GM21447 (cell line): ENCODE measurements around the gene SH3RF3.

ENCODE experiments used
- ATAC-seq: cut with Tn5 transposase; IDR thresholded peaks from one replicate; pipeline ENCODE4 v1.9.1; 2021; ENCODE audit not compliant: unreplicated experiment

Gene SH3RF3

DNA sequence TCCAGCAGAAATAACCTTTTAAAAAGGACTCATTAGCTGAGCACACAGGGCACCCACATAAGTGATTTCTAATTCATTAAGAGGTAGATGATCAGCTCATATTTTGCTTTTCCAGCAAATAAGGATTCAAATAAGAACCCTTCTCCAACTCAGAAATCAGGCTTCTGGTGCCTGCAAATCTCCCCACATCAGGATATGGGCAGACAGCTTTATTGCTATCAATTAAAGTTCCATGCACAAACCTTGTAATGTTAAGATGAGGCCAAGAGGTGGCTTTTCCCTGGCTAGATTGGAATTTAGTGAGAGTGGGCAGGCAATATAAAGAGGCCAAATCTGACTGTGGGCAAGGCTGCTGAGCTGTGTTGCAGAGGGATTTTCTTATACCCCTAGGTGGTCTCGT is 193.6 kb downstream of the SH3RF3 start:
- ATAC-seq: no peak

DNA sequence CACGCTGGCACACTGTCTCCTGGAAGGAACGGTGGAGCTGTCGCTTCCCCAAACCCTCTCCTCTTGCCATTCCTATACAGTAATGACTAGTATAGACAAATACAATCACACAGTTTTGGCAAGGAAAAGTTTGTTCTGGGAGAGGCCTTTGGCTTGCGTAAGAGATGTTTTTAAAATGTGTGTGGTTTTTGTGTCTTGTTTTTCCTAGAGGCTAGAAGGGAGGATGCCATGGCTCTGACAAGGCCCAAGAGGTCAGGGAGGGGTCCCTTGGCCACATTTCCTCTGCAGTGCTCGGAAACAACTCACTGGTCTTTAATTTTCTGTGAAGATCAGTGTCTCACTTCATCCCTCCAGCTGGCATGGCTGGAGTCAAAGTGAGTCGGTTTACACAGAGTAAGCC is 195.9 kb downstream of the SH3RF3 start:
- ATAC-seq: no peak

DNA sequence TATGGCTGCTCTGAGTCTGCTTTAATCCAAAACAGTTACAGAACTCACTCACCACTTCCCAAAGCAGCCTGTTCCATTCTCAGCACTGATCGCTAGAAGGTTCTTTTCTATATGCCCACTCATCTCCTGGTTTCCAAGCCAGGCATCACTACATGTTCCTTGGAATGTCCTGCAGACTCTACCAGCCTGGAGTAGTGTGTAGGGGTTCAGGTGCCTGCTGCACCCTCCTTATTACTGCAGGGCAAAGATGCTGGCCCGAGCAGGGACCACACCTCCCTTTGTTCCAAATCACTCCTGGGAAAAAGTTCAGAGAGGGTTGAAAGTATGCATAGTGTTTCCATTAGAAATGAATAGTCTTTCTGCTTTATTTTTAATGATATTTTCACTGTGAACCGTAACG is 196.6 kb downstream of the SH3RF3 start:
- no peak for ATAC-seq

DNA sequence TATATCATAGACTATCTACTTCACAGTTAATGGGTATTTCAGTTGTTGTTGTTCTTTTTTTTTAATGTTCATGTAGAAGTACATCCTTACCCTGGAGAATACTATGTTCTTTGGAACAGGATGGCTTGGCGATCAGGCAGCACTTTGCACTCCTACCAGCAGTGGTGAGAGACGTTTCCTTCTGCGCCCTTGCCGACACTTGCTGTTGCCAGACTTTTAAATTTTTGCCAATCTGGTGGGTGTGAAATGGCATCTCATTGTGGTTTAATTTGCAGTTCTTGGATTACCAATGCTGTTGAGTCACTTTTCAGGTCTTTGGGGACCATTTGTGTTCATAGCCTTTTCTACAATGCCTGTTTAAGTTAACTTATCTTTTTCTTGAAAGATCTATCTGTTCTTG is 197.3 kb downstream of the SH3RF3 start:
- no peak for ATAC-seq

DNA sequence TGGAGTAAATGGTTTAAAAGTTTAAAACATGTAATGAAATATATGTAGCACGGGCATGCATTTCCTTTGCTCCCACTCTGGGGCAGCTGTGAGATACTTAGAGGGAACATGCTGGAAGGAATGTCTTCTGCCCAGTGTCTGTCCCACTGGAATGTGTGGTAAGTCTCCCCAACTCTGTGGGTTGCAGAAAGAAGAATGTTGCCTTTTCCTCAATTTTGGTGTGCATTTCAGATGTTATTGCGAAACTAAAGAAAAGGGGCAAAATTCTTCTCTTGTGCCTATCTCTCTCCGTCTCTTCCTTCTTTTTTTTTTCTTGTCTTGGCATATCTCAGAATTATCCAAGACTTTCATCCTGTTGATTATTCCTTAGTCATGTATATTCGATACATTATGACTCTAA is 201.1 kb downstream of the SH3RF3 start:
- no peak for ATAC-seq

DNA sequence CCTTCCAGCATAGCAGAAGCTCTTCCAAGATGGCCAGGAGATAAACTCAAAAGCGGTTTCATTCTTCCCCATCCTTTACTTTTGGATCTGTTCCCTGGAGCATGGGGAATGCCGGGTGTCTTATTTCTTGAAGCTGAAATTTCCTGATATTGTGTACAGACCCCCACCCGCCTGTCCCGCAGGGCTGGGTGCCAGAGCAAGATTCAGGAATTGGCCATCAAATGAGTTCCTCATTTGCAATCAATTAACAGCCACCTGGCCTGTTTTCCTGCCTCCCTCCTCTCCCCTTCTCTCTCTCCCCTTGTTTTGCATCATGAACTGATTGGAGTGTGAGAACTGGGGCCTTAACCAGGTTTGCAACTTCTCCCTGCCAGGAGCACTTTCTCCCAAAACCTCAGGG is 202.1 kb downstream of the SH3RF3 start:
- ATAC-seq: no peak

DNA sequence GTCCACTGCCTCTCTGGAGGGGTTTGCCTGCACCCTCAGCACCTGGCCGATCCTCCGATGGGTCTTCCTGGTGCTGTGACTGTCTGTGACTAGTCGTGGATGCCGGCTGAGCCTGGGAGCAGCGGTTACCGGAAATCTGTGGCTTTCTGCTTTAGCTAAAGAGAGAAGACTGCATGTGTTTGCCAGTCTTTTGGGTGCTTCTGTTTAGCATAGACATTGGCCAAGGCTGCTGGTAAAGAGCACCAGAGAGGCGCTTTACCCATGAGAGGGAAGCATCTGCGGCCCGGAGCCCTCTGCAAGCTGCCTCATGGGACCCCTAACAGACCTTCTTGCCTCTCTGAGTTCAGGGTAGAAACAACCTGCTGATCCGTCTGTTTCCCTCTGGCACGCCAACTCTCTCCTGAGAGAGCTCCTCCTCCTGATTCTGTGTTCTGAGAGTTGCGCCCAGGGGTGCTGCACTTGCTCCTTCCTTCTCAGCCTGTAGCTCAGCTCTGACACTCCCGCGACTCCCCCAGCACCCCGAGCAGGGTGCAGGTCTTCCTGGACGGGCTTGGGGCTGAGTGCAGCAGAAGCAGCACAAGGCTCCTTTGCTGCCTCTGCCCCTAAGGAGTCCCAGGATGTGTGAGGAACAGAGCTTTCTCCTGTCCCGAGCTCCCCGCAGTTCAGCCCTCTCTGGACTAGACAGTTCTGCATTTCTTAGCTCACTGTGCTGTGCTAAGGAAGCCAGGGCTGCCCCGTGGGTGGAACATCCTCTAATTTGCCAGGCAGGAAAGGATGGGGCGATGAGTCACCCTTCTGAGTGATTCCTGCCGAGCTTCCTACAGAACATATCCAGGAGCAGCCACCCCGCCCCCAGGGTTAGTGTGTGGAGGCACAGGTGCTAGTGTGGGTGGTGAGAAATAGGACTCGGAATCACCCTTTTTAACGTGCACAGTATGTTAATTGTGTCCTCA is 203.2 kb downstream of the SH3RF3 start:
- no peak for ATAC-seq

DNA sequence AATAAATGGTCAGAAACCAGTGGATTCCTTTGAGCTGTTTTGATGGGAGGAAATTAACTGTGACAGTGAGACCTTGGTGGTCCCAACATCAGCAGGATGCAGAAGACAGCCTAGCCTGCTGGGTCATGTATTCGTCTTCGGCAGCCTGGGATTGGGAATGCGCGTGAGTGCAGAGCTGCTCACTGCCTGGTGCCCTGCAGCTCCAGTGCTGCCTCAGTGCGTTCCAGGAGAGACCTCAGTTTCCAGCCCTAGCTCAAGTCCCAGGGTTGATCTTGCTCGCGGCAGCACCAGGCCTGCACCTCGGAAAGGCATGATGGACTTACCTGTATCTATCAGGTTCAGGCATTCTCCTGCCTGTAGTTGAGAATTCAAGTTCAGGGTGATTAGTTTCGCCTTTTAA is 203.9 kb downstream of the SH3RF3 start:
- no peak for ATAC-seq

DNA sequence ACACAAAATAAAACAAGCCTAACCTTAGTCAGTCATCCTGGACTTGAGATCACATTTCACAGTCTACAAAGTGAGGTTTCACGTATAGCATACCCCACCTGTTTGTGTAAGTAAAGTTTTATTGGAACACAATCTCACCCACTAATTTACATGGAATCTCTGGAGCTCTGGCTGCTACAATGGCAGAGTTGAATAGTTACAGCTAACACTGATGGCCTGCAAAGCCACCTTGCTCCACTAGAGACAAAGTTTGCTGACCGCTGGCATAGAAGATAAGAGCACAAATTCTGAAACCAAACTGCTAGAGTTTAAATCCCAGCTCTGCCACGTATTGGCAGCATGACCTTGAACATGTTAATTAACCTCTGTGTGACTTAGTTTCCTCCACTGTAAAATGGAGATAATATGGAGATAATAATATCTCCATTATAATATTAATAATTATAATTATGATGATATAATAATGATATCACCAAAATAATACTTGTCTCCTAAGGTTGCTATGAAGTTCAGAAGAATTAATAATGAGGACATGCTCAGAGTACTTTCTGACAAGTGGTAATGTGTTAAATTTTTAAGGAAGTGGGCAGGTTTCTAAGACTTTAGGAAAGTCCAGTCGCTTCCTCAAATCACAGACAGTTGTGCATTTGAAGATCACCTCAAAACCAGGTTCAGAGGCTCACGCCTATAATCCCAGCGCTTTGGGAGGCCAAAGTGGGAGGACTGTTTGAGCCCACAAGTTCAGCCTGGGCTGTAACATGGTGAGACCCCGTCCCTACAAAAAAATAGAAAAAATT is 204.6 kb downstream of the SH3RF3 start:
- no peak for ATAC-seq

DNA sequence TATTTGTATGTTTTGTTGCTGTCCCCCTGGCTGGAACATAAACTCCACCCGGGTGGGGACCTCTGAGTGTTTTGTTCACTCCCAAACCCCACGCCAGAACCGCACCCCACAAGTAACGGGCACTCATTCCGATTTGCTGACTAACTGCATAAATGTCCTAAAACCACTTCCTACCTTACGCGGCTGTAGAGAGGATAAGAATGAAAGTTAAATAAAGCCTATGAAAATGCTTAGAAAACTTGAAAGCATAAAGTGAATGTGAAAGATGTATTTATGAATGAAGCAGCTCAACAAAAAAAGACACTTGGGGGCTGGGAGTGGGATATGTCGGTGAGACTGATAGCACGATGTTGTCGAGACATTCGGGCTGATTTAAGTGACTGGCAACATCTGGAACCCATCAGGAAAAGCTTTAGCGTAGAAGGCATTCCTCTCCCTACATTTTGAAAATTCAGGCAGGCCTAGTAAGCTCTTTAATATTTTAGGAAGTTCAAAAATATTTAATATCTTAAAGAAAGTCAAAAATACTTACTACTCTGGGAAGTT is 206.7 kb downstream of the SH3RF3 start:
- ATAC-seq: no peak

DNA sequence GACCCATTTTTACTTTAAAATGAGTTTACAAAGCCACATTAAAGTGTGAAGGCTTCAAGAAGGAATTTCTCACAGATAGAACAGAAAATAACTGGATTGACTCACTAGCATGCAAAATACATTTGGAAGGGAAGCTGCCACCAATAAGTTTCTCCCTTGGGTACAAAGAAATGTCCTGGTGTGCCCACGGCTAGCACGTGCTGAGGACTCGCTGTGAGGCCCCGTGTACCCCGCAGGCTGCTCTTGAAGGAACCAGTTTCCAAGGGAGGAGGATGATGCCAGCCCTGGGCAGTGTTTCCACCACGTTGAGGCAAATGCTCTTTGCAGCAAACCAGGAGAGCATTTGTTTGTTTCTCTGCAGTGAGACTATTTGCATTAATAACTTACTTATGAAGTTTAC is 207.3 kb downstream of the SH3RF3 start:
- no peak for ATAC-seq

DNA sequence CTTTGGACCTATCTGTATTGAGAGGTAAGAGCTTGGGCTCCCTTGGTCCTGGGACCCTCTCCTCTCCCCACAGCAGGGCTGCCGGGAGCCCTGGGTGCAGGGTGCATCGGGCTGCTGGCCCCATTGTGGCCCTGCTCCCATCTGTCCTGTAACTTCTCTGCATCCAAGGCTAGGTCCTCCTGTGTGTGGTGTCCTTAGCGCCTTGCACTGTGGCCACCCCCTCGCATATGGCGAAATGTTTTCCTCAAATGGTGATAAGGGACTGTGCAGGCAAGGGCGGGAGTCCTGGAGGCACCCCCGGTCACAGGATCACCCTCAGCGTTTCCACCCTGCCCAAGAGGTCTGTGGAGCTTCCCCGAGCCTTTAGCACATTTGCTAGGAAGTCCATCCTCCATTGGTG is 208.2 kb downstream of the SH3RF3 start:
- no peak for ATAC-seq

DNA sequence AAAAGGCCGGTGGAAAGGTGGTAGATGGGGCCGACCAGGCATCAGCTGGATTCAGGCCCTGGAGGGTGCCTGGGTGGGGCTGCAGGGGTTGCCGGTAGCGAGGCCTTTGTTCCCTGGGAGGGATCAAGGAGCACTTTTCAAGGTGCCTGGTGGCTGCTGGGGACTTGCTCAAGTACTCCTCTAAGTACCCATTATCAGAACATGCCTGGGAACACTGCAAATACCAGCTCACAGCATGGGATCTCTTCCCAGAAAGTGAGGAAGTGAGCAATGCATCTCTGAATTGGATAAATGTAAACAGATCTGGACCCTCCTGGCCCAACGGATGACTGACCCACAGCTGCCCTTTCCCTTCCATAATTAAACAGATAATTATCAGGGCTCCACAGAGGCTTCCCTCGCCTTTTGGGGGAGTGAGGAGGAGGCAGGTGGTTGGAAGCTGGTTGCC is 210.5 kb downstream of the SH3RF3 start:
- ATAC-seq: no peak

DNA sequence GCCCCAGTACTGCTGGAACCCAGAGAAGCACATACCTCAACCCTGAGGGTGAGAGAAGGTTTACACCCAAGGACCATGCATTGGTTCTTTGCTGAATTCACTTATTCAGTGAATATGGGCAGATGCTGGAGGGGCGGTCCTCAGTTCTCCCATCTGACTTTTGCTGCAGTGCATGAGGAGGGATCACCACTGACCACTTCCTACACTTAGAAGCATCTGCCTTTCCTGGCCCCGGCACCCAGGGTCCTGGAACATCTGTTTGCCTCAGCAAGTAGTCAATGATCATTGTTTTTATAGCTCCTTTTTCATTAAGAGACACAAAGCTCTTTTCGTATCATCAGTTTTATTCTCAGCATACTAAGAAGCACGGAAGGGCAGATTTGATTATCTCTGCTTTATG is 211.4 kb downstream of the SH3RF3 start:
- ATAC-seq: no peak

DNA sequence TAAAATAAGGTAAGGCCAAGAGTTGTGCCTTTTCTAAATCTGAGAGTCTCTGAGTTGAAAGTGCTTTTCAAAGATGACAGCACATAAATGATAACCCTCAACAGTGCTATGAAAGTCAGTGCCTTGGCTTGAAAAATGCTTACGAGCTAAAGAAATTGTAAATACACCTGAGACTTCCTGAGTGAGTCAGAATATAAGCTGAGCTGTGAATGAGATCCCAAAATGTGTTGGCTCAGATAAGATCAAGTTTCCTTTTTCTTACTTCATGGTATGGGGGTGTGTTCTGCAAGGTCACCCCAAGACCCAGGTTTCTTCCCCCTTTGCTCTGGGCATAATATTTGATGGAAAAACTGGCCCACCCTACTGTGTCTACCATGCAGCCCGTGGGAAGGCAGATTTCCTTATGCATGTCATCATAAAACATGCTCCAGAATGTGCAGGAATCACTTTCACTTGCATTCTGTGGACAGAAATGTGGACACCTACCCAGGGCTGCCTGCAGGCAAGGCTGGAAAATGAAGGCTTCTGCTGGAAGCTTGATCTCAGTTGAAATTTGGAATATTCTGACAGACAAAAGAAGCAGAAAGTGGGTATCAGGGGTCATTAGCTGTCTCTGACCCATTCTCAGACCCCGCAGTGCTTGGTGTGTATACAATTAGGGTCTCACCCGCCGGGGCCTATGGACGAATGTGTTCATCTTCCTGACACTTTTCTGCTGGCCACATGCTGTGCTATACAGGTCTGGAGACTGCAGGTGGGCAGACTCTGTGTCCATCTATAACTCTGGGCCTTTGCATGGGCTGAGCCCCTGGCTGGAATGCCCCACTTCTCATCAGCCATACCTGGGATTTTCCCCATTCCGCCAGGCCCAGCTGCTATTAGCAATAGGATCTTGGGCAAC is 212.6 kb downstream of the SH3RF3 start:
- ATAC-seq: no peak

DNA sequence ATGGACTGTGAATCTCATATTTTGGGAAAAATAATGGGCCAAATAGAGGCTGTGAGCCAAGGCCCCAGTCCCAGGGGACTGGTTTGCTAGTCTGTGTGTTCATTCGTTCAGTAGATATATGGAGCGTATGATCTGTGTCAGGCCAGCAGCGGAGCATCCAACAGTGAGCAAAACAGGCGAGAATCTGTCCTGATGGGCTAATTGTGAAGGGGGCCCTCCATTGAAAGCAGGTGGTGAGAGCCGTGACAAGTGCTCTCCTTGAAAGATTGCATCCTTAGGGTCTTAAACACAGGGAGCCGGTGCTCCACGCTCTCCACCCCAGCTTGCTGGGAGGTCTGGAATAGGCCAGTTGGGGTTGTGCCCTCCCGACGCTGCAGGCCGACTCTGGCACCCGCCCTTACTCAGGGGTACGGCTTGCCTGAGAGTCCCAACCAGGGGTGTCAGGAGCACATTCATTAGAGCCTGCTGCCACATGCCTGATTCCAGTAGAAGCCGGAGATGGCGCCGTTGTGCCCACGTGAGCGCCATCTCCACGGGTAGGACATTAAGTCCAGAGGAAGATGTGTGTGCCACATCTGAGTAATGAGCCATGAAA is 213.3 kb downstream of the SH3RF3 start:
- ATAC-seq: no peak

DNA sequence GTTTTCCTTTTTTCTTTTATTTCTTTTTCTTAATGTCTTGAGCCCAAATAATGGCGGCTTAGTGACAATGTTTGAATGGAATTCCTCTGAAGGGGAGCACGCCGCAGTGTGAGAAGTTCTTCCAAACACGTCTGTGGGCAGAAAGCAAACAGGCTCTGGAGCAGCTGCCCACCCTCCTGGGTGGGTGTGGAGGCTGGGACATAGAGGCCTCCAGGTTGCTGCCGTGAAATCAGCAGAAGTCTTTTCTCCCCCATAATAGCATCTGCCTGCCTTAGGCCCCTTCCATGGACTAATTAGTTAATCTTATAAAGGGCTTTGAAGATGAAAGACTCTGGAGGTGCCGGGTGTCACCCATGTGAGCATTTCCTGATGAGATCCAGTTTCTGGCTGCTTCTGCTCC is 213.9 kb downstream of the SH3RF3 start:
- ATAC-seq: no peak

DNA sequence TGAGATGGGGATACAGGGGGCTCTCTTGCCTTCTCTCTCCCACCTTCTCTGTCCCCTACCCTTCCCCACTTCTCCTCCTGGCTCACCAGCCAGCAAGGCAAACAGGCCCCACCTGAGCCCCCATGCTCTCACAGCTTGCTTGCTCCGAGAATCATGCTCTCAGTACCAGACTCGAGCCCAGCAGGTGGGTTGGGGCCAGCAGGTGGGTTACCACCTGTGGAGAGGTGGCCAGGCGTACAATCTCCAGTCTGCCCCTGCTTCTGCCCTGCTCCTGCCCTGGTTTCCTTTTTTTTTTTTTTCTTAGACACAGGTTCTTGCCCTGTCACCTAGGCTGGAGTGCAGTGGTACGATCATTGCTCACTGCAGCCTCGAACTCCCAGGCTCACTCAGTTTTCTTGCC is 214.5 kb downstream of the SH3RF3 start:
- ATAC-seq: no peak

DNA sequence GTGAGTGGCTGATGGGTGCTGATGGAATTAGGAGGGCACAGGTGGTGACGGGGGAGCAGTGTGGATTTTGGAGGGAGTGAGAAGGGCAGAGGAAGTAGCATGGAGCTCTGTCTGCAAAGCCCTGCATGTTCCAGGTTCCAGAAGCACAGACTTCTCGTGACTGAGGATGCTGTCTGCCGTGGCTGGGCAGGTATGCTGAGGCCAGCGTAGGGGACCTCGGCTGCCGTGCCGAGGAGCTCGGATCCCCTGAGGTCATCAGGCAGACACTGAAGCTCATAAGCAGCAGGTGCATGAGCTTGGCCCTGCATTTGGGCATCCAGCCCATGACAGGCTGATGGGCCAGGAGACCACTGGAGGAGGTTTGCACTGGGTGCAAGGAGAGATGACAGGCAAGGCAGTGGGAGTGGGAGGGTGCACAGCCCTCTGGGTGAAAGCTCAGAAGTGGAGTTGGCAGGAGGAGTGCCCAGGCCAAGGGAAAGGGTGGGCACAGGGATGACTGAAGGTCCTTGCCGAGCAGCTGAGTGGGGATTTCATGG is 215.3 kb downstream of the SH3RF3 start:
- ATAC-seq: no peak

DNA sequence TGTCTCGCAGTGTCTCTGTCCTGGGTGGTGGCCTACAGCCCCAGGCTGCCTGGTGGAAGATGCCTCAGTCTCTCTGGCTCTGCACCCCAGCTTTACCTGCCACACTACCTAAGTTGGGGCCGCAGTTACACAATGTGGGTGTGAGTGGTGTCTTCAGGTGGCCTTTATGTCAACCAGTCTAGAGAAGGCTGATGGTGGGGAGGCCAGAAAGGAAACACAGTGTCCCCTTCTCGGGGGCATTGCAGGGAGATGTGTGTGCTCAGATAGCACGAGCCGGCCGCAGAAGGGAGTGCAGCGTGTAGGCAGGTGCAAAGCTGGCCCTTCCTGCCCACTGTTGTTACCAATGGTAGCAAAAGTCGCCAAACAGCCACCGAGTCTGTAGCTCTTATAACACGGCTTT is 216.1 kb downstream of the SH3RF3 start:
- ATAC-seq: no peak
